H1 (cell line): ENCODE results near the gene ARHGAP26. TPM values are rescaled to one million over a fixed set of nuclear protein-coding genes. Genes with fewer than 3 reads are reported as not detected.
A peak's percentile ranks its signal among the peaks of the same experiment; 100 is the strongest.

Source experiments
- CTCF ChIA-PET: fragments of 300-600 bp; sonication (Branson Sonifier 250); formaldehyde crosslinking; loops from one replicate; lab custom pipeline; 2021; ENCODE audit not compliant: partially characterized antibody; lab: Charles Lee
- POLR2A ChIA-PET: fragments of 300-600 bp; sonication (Branson Sonifier 250); formaldehyde crosslinking; loops from one replicate; lab custom pipeline; 2021; ENCODE audit warnings: inconsistent platforms; ENCODE audit not compliant: partially characterized antibody; lab: Charles Lee
- DNase-seq, 2 experiments: peaks; one replicate each; pipeline versions ENCODE4 v3.0.0 to v3.0.0-alpha.2; 2010 to 2022; ENCODE audit warnings: low spot score in 2 of 2, low read depth in 1 of 2, mixed read lengths in 1 of 2
- FAIRE-seq: peaks from 2 replicates; lab custom pipeline; 2011; peaks lifted over from hg19 to GRCh38; lab: Jason Lieb, UNC
- H2AFZ ChIP-seq: 2 replicates; pipeline ENCODE4 v1.8.1; 2012; ENCODE audit warnings: low read length, inconsistent platforms
- H2AK5ac ChIP-seq: 2 replicates; pipeline ENCODE4 v1.6.1; 2013; ENCODE audit warnings: low read depth, low read length
- H2BK120ac ChIP-seq: replicated peaks from 2 replicates; pipeline ENCODE3; 2013; ENCODE audit warnings: low read depth, low read length, inconsistent platforms
- H2BK12ac ChIP-seq: 2 replicates; pipeline ENCODE4 v1.6.1; 2013; ENCODE audit warnings: low read depth, low read length
- H2BK15ac ChIP-seq: 2 replicates; pipeline ENCODE4 v1.6.1; 2013; ENCODE audit warnings: low read length
- H2BK20ac ChIP-seq: 2 replicates; pipeline ENCODE4 v1.6.1; 2013; ENCODE audit warnings: low read length
- H2BK5ac ChIP-seq: 2 replicates; pipeline ENCODE4 v1.6.1; 2013; ENCODE audit warnings: low read depth, low read length
- H3K14ac ChIP-seq: 2 replicates; pipeline ENCODE4 v1.6.1; 2013; ENCODE audit warnings: inconsistent platforms; ENCODE audit not compliant: insufficient read length
- H3K18ac ChIP-seq: 2 replicates; pipeline ENCODE4 v1.6.1; 2013; ENCODE audit warnings: low read length; ENCODE audit errors: extremely low read depth
- H3K23ac ChIP-seq: 2 replicates; pipeline ENCODE4 v1.6.1; 2013; ENCODE audit warnings: inconsistent platforms; ENCODE audit not compliant: insufficient read length
- H3K23me2 ChIP-seq: 2 replicates; pipeline ENCODE4 v1.6.1; 2013; ENCODE audit warnings: low read depth, low read length
- H3K27ac ChIP-seq: 2 replicates; pipeline ENCODE4 v1.6.1; 2011; ENCODE audit warnings: low read depth, low read length, inconsistent platforms
- H3K27me3 ChIP-seq, 4 experiments: replicated peaks in 1 of 4; 1 replicate in 1 of 4; 2 replicates in 3 of 4; pipeline versions ENCODE4 v1.6.1 to v1.8.1; 2011 to 2013; ENCODE audit warnings: low read length in 3 of 4, mild to moderate bottlenecking in 3 of 4, inconsistent platforms in 2 of 4, mixed read lengths in 2 of 4, moderate library complexity in 1 of 4; ENCODE audit not compliant: control insufficient read depth in 3 of 4, insufficient read depth in 3 of 4; ENCODE audit errors: extremely low read depth in 1 of 4
- H3K36me3 ChIP-seq, 4 experiments: 2 replicates each; pipeline versions ENCODE4 v1.6.1 to v1.8.1; 2011 to 2013; ENCODE audit warnings: mild to moderate bottlenecking in 4 of 4, low read length in 3 of 4, moderate library complexity in 2 of 4, control low read depth in 1 of 4, inconsistent platforms in 1 of 4; ENCODE audit not compliant: insufficient read depth in 4 of 4, control insufficient read depth in 2 of 4
- H3K4ac ChIP-seq: replicated peaks from 2 replicates; pipeline ENCODE3; 2013; ENCODE audit warnings: low read length, low read depth, mixed read lengths, inconsistent platforms; ENCODE audit not compliant: insufficient read length
- H3K4me1 ChIP-seq, 4 experiments: replicated peaks in 1 of 4; 1 replicate in 1 of 4; 2 replicates in 3 of 4; pipeline versions ENCODE4 v1.6.1 to v1.8.1; 2011 to 2013; ENCODE audit warnings: low read length in 3 of 4, inconsistent platforms in 2 of 4, mixed read lengths in 1 of 4; ENCODE audit not compliant: insufficient read depth in 4 of 4, control insufficient read depth in 3 of 4
- H3K4me2 ChIP-seq, 2 experiments: 2 replicates each; pipeline versions ENCODE4 v1.6.1 to v1.8.1; 2011 to 2013; ENCODE audit warnings: low read depth in 2 of 2, low read length in 2 of 2, control low read depth in 1 of 2, inconsistent platforms in 1 of 2, mild to moderate bottlenecking in 1 of 2; ENCODE audit not compliant: insufficient read depth in 1 of 2
- H3K4me3 ChIP-seq, 4 experiments: fragments of 200-600, 300-600 bp in 1 of 4; sonication (generic), shearing (Covaris generic), sonication (Bioruptor Twin) in 1 of 4; 2 replicates each; pipeline versions ENCODE4 v1.5.1 to v1.8.1; 2011 to 2016; ENCODE audit warnings: low read length in 4 of 4, low read depth in 3 of 4, control low read depth in 2 of 4, inconsistent platforms in 2 of 4, mild to moderate bottlenecking in 2 of 4, mixed read lengths in 1 of 4, moderate library complexity in 1 of 4; ENCODE audit not compliant: insufficient read depth in 2 of 4; ENCODE audit errors: extremely low read depth in 1 of 4
- H3K56ac ChIP-seq: replicated peaks from 2 replicates; pipeline ENCODE3; 2013; ENCODE audit warnings: low read depth, mild to moderate bottlenecking, mixed read lengths, low read length, inconsistent platforms; ENCODE audit not compliant: insufficient read length
- H3K79me1 ChIP-seq: 2 replicates; pipeline ENCODE4 v1.6.1; 2013; ENCODE audit warnings: low read depth, low read length, control low read depth
- H3K79me2 ChIP-seq, 2 experiments: 2 replicates each; pipeline versions ENCODE4 v1.6.1 to v1.8.1; 2012 to 2013; ENCODE audit warnings: low read length in 2 of 2, mild to moderate bottlenecking in 2 of 2, inconsistent platforms in 1 of 2; ENCODE audit not compliant: insufficient read depth in 2 of 2, control insufficient read depth in 1 of 2
- H3K9ac ChIP-seq, 4 experiments: replicated peaks in 1 of 4; 1 replicate in 1 of 4; 2 replicates in 3 of 4; pipeline versions ENCODE4 v1.6.1 to v1.8.1; 2011 to 2013; ENCODE audit warnings: low read depth in 3 of 4, low read length in 3 of 4, control low read depth in 2 of 4, mild to moderate bottlenecking in 2 of 4, moderate library complexity in 2 of 4, inconsistent platforms in 1 of 4; ENCODE audit errors: extremely low read depth in 1 of 4
- H3K9me3 ChIP-seq, 2 experiments: 2 replicates each; pipeline versions ENCODE4 v1.6.1 to v1.8.1; 2012 to 2013; ENCODE audit warnings: mild to moderate bottlenecking in 2 of 2, moderate library complexity in 2 of 2, control low read depth in 1 of 2, inconsistent platforms in 1 of 2, low read depth in 1 of 2, low read length in 1 of 2, mixed read lengths in 1 of 2; ENCODE audit not compliant: insufficient read depth in 2 of 2
- H4K20me1 ChIP-seq, 2 experiments: replicated peaks in 1 of 2; 2 replicates each; pipeline versions ENCODE3 to v1.8.1; 2011 to 2013; ENCODE audit warnings: inconsistent platforms in 2 of 2, low read length in 2 of 2, mild to moderate bottlenecking in 1 of 2; ENCODE audit not compliant: insufficient read depth in 2 of 2, control insufficient read depth in 1 of 2
- H4K5ac ChIP-seq: 2 replicates; pipeline ENCODE4 v1.6.1; 2013; ENCODE audit warnings: low read length, low read depth, mixed read lengths, inconsistent platforms; ENCODE audit not compliant: insufficient read length
- H4K8ac ChIP-seq: 2 replicates; pipeline ENCODE4 v1.8.0; 2013; ENCODE audit warnings: mild to moderate bottlenecking, moderate library complexity, low read length, inconsistent platforms; ENCODE audit not compliant: insufficient read depth; ENCODE audit errors: extremely low read depth
- H4K91ac ChIP-seq: replicated peaks from 2 replicates; pipeline ENCODE3; 2013; ENCODE audit warnings: low read length, mixed read lengths, inconsistent platforms; ENCODE audit not compliant: insufficient read length
- CREB1 ChIP-seq: IDR thresholded peaks from 2 replicates; pipeline ENCODE4 v1.6.1; 2012; ENCODE audit warnings: inconsistent platforms
- FOSL1 ChIP-seq: IDR thresholded peaks from 2 replicates; pipeline ENCODE4 v1.6.1; 2011; ENCODE audit warnings: mild to moderate bottlenecking, low read depth, low read length, moderate library complexity; ENCODE audit not compliant: insufficient read depth
- GTF2F1 ChIP-seq: IDR thresholded peaks from 2 replicates; pipeline ENCODE4 v1.6.1; 2012; ENCODE audit warnings: low read depth, low read length, improper control_type of control experiment, borderline replicate concordance
- JUN ChIP-seq: IDR thresholded peaks from 2 replicates; pipeline ENCODE4 v1.6.1; 2011; ENCODE audit warnings: low read depth, mild to moderate bottlenecking, improper control_type of control experiment, low read length
- MAFK ChIP-seq: IDR thresholded peaks from 2 replicates; pipeline ENCODE4 v1.6.1; 2012; ENCODE audit warnings: low read depth, mild to moderate bottlenecking, improper control_type of control experiment, low read length
- TAF1 ChIP-seq: IDR thresholded peaks from 2 replicates; pipeline ENCODE4 v1.6.1; 2011; ENCODE audit warnings: mild to moderate bottlenecking, low read depth, low read length
- TEAD4 ChIP-seq: IDR thresholded peaks from 2 replicates; pipeline ENCODE4 v1.6.1; 2012; ENCODE audit warnings: low read depth, low read length, inconsistent platforms, mixed read lengths
- YY1 ChIP-seq: IDR thresholded peaks from 2 replicates; pipeline ENCODE4 v1.6.1; 2011; ENCODE audit warnings: low read depth, mild to moderate bottlenecking, low read length
- WGBS, 2 experiments: shearing (Covaris generic) in 1 of 2; methylation state at CpG; one replicate each; pipeline versions ENCODE4 v1.1.6 to v1.1.7; 2013 to 2015; ENCODE audit warnings: low lambda C conversion rate in 2 of 2, mixed read lengths in 2 of 2, inconsistent platforms in 1 of 2, low coverage in 1 of 2, missing lambda C conversion rate in 1 of 2; ENCODE audit not compliant: insufficient replicate concordance in 2 of 2, insufficient coverage in 1 of 2, insufficient read length in 1 of 2; ENCODE audit errors: extremely low coverage in 1 of 2, missing lambda C conversion rate in 1 of 2; 5-methylcytosine and 5-hydroxymethylcytosine counted together
- polyA plus RNA-seq, 7 experiments: library from polyadenylated mRNA; depleted of rRNA in 3 of 7; stranded (reverse) in 5 of 7; unstranded in 2 of 7; fragments of >200 nt in 5 of 7; fragments of 200-250 nt in 2 of 7; gene quantifications; 1 replicate in 5 of 7; 2 replicates in 1 of 7; 4 replicates in 1 of 7; pipeline versions ENCODE4 v1.2.1 to v1.2.3, GENCODE V29; 2011 to 2013; ENCODE audit warnings: missing spikeins in 2 of 7, mixed read lengths in 2 of 7
- total RNA-seq: library from RNA; stranded (reverse); fragmentation: NEBNext Ultra II Directional; extraction: Animal tissue kit (Norgen Biotek cat#: 25700); gene quantifications from 2 replicates; pipeline ENCODE4 v1.2.1, GENCODE V29; 2021
- TF ChIP-seq, protein P1 (sequence below): IDR thresholded peaks from 2 replicates; pipeline ENCODE4 v1.6.1; 2012; ENCODE audit warnings: inconsistent platforms

ARHGAP26 gene
- total and polyA plus RNA-seq, 2 of the 8 experiments (the other 6 are each of a cell fraction or from before 2014, with no cell fraction given), result 7.1 to 24.8 TPM

DNA sequence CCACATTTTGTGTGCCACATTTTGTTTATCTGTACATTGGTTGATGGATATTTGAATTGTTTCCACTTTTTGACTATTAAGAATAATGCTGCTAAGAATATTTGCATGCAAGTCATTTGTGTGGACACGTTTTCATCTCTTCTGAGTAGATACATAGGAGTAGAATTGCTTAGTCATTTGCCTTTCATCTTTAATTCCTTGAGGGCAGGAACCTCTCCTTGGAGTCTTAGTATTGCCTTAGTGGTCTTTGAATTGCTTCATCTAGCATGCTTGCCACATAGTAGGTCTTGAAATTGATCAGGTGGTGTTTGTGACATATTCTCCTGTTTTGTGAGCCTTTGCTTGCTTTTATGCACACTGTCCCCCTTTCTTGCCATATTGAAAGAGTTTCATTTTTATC lies 504.8 kb downstream of the ARHGAP26 start:
- Histone ChIP-seq H3K36me3 (no peaks in the 10 kb centered on the region), H2BK5ac (no peak overlapping the region), H3K14ac (no peak overlapping the region), H2BK20ac (no peak overlapping the region), H2BK15ac (no peak overlapping the region), H3K27me3 (peaks cover 0 to 1% (median 0%) of the 10 kb centered on the region in 4 experiments; a peak in 1 of 7 replicates), H3K4ac (no peak overlapping the region), H3K4me3 (no peak overlapping the region), H3K23ac (no peak overlapping the region), H2BK120ac (peak overlapping the region; percentile 63), H3K79me2 (no peaks in the 10 kb centered on the region), H3K18ac (no peak overlapping the region), H4K5ac (no peak overlapping the region), H3K4me2 (no peak overlapping the region), H2AK5ac (no peak overlapping the region), H3K4me1 (peaks cover 1 to 4% (median 3%) of the 10 kb centered on the region in 4 experiments; a peak in 5 of 7 replicates), H4K91ac (no peak overlapping the region), H3K79me1 (no peaks in the 10 kb centered on the region), H4K20me1 (no peaks in the 10 kb centered on the region), H2AFZ (no peak overlapping the region), H3K56ac (no peak overlapping the region), H4K8ac (no peak overlapping the region), H3K23me2 (no peaks in the 10 kb centered on the region), H3K9me3 (no peaks in the 10 kb centered on the region), H3K27ac (no peak overlapping the region), H2BK12ac (no peak overlapping the region), H3K9ac (no peak overlapping the region)
- no peak for DNase-seq
- FAIRE-seq, result no peak
- ChIA-PET POLR2A (no interaction called here), CTCF (no interaction called here)
- WGBS, 2 experiments, result 87% methylated on average over 1 of the region's 1 CpG; no CpG with 5 or more reads in 1 of the 2 experiments
- TF ChIP-seq JUN (no peak), YY1 (no peak), TEAD4 (no peak), MAFK (no peak), FOSL1 (no peak), CREB1 (no peak), TAF1 (no peak), GTF2F1 (no peak)
- TF ChIP-seq, protein P1, sequence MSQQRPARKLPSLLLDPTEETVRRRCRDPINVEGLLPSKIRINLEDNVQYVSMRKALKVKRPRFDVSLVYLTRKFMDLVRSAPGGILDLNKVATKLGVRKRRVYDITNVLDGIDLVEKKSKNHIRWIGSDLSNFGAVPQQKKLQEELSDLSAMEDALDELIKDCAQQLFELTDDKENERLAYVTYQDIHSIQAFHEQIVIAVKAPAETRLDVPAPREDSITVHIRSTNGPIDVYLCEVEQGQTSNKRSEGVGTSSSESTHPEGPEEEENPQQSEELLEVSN, result no peak
